ENCODE measurements around the gene BIN1.
A peak's percentile ranks its signal among the peaks of the same experiment; 100 is the strongest.

BIN1 gene

DNA sequence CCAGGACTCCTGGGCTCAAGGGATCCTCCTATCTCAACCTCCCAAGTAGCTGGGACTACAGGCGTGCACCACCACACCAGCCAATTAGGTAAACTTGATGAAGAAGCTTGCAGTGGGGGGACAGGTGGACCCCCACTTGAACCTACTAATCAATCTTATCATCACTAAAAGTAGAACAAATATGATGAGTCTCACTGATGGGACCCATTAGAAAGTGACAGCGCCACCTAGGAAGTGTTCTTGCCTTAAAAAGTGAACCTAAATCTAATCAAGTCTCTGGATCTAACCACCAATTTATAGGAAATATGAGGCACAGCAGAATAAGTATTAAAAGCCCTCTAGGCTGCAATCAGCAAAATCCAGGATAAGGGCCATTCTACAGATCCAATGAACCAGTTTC is 79.2 kb downstream of the BIN1 start:
- H3K27ac ChIP-seq = no peak overlapping the region
- no peak for DNase-seq (ENCODE audit: low spot score)
- TF ChIP-seq, protein P1, sequence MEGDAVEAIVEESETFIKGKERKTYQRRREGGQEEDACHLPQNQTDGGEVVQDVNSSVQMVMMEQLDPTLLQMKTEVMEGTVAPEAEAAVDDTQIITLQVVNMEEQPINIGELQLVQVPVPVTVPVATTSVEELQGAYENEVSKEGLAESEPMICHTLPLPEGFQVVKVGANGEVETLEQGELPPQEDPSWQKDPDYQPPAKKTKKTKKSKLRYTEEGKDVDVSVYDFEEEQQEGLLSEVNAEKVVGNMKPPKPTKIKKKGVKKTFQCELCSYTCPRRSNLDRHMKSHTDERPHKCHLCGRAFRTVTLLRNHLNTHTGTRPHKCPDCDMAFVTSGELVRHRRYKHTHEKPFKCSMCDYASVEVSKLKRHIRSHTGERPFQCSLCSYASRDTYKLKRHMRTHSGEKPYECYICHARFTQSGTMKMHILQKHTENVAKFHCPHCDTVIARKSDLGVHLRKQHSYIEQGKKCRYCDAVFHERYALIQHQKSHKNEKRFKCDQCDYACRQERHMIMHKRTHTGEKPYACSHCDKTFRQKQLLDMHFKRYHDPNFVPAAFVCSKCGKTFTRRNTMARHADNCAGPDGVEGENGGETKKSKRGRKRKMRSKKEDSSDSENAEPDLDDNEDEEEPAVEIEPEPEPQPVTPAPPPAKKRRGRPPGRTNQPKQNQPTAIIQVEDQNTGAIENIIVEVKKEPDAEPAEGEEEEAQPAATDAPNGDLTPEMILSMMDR (IDR thresholded peaks at IDR 0.05) = no peak
- H3K4me3 ChIP-seq = no peak overlapping the region

DNA sequence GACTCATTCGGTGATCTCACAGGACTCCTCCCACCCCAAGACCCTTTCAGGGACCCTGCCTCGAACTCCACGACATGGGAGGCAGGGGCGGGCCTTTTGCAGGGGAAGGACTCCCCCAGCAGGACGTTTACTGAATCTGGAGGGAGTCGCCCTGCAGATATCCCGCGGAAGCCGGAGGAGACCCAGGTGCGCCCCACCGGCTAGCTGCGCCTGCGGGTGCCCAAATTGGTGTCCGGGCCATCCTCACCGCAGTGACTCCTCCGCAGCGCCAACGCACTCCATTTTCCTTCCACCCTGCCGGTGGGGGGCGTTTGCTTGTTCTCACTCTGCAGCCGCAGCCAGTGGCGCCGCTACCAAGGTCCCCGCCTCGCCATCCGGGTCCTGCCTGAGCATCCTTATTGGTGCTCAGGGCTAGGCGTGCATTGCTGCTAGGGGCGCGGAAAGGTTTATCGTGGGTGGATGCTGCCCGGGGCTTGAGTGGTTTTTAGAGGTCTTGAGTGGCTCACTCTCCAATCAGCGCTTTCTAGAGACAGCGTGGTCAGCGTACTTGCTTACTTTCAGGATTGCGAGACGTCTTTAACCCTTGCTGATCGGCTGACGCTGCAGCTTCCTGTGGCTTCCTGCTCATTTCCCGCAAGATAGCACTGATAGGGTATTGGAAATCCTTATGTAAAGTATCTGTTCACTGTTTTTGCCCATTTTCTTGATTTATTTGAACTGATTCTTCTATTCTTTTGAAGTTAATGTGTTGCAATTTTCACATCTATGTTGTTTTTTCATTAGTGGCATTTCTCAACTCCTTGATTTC is 81.4 kb downstream of the BIN1 start:
- DNase-seq (ENCODE audit: low spot score) = peak; percentile 75
- Histone ChIP-seq H3K4me3 (peak overlapping the region; percentile 82), H3K27ac (peak overlapping the region in 1 of 2 donors; percentile 35)
- TF ChIP-seq, protein P1 (IDR thresholded peaks at IDR 0.05) = no peak

DNA sequence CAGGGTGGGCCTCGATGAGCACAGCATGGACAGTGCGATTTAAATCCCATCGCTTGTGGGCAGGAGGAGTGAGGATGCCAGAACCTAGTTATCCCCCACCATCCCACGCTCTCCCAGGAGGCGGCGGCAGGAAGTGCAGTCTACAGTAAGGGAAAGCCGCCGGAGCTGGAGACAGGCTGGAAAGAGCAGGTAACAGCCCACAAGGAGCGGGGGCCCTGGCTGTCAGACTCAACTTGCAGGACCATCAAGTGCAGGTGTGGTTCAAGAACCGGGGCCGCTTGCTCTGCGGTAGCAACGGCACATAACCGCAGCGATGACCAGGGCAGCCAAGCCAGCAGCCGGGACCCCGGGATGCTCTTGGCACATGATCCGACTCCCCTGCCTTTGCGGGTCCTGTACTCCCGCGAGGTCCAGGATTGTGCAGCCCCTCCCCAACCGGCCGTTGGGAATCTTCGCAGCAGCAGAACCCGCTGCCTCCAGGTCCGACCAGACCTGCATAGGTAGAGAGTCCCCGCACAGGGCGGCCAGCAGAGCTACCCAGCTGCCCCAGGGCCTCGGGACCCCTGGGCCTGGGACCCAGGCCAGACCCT is 82.1 kb downstream of the BIN1 start:
- no peak for DNase-seq (ENCODE audit: low spot score)

DNA sequence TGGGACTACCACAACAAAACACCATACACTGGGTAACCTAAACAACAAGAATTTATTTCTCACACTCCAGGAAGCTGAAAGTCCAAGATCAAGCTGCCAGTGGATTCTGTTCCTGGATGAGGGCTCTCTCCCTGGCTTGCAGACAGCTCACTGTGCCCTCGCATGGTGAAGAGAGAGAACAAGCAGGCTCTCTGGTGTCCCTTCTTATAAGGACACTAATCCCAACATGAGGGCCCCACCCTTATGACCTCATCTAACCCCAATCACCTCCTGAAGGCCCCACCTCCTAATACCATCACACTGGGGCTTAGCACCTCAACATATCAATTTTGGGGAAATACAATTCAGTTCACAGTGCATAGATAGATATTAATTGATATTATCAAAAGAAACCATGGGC is 83.5 kb downstream of the BIN1 start:
- Histone ChIP-seq H3K27ac (no peak overlapping the region), H3K4me3 (no peak overlapping the region)
- no peak for DNase-seq (ENCODE audit: low spot score)
- TF ChIP-seq, protein P1 (IDR thresholded peaks at IDR 0.05) = no peak

More for the DNA sequence above, 82.1 kb downstream of the BIN1 start:
- TF ChIP-seq, protein P1 (IDR thresholded peaks at IDR 0.05) = no peak
- Histone ChIP-seq H3K27ac (peak overlapping the region in 1 of 2 donors; percentile 35), H3K4me3 (peak overlapping the region; percentile 82)

DNA sequence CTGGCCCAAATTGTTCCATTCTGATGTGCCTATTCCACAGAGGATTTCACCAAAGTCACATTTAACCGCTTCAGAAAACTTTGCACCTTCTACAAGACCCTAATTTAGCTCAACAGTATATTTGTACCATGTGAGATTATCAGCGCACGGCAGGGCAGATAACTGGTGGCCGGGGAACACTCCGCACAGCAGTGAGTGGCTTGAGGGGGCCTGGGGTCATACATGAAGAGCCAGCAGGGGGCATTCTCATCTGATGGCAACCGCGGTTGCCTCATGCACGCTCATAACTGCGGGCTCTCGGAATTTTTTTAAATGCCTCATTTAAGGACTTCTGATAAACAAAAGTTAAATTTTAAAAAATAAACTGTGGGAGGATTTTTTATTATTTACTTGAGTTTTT is 84.1 kb downstream of the BIN1 start:
- TF ChIP-seq, protein P1 (IDR thresholded peaks at IDR 0.05) = no peak
- H3K27ac ChIP-seq = no peak overlapping the region
- no peak for DNase-seq (ENCODE audit: low spot score)
- no peak overlapping the region for H3K4me3 ChIP-seq

DNA sequence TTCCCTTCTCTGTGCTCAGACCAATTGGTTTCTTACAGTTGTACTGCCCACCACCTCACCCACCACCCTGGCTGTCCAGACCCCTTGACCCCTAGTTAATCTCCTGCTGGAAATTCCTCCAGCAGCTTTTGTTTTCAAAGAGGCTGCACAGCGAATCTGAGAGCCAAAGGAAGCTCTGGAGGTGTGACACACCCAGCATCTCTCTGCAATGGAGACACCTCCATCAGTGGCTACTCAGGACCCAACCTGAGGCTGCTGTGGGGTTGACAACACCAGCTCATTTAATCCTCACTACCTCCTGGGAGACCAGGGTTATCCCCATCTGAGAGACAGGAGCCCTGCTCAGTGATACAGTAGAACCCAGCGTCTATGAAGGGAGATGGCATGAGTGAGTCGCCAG is 86.4 kb downstream of the BIN1 start:
- Histone ChIP-seq H3K27ac (no peak overlapping the region), H3K4me3 (no peak overlapping the region)
- peak; percentile 31 for DNase-seq (ENCODE audit: low spot score)
- TF ChIP-seq, protein P1 (IDR thresholded peaks at IDR 0.05) = no peak

DNA sequence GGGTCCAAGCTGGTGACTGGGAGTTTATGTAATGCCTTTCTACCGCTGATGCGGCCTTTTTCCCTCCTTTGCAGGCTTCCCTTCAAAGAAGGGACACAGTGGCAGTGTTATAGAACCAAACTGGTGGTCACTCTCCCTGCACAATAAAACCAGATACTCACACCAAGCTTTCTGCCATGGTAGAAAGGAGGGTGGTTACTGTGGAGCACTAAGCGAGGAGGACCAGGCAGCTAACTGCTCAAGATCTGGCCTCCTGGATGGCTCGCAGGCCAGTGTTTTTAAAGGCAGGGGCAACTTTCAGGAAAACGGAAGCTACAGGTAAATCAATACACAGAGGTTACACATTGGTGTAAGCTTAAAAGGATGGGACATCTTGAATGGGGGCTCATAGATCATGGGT is 89.4 kb downstream of the BIN1 start:
- TF ChIP-seq, protein P1 (IDR thresholded peaks at IDR 0.05) = no peak
- no peak for DNase-seq (ENCODE audit: low spot score)
- no peak overlapping the region for H3K4me3 ChIP-seq
- no peak overlapping the region for H3K27ac ChIP-seq
